ENCODE data around the gene XYLT2. TPM values are rescaled to one million over a fixed set of nuclear protein-coding genes. Genes with fewer than 3 reads are reported as not detected.
"Not testable (repeated sequence)": the region's sequence is repeated elsewhere in the genome, so short reads cannot be mapped to it uniquely, and the experiment has no call there.

The XYLT2 gene
- total RNA-seq, 1 experiment from 2014 or later, result 11.4 TPM

DNA sequence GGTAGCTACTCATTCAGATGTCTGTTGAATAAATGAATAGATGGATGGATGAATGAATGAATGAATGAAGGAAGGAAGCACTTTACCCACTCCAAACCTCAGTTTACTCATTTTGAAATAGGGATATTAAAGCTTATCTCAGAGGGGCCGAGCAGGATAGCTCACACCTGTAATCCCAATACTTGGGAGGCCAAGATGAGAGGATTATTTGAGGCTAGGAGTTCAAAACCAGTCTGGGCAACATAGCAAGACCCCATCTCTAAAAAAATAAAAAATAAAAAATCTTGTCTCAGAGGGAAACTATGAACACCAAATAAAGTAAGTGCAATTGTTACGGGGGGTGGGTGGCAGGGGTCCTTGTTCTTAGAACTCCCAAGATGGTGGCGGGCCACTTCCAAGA lies 52.7 kb downstream of the XYLT2 start:
- Histone ChIP-seq H3K4me1 (ENCODE audit: low read length) (peaks cover 22% of the 10 kb centered on the region), H4K20me1 (ENCODE audit: insufficient read depth, low read depth, low read length) (peaks cover 24% of the 10 kb centered on the region), H3K36me3 (ENCODE audit: insufficient read depth, low read length) (peaks cover 22% of the 10 kb centered on the region), H3K79me2 (ENCODE audit: low read length) (peaks cover 36% of the 10 kb centered on the region)
- not testable (repeated sequence) for H3K4me2 ChIP-seq (ENCODE audit: low read depth, low read length, poor library complexity, severe bottlenecking); H2AFZ ChIP-seq (ENCODE audit: low read length); H3K9me3 ChIP-seq (ENCODE audit: low read length); H3K4me3 ChIP-seq (ENCODE audit: low read length); H3K27me3 ChIP-seq (ENCODE audit: low read length); DNase-seq; H3K9me2 ChIP-seq (replicated peaks; ENCODE audit: insufficient read depth, low read length); H3K9ac ChIP-seq (ENCODE audit: low read length); H3K27ac ChIP-seq (ENCODE audit: low read length)

DNA sequence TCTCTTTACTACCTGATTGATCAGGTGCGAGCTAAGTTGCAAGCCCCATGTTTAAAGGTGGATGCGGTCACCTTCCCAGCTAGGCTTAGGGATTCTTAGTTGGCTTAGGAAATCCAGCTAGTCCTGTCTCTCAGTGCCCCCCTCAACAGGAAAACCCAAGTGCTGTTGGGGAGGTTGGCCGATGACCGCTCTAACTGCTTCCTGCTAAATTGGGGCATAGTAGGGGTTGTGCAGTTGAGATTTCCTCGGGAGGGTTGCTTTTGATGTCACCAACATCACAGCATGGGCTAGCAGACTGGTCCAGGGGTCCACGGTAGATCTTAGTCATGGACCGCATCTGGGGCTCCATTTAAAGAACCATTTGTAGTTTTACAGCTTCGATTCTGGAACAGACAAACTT lies 53.7 kb downstream of the XYLT2 start:
- H3K9me3 ChIP-seq (ENCODE audit: low read length); H3K9ac ChIP-seq (ENCODE audit: low read length); DNase-seq; H3K9me2 ChIP-seq (replicated peaks; ENCODE audit: insufficient read depth, low read length); H3K4me2 ChIP-seq (ENCODE audit: low read depth, low read length, poor library complexity, severe bottlenecking); H2AFZ ChIP-seq (ENCODE audit: low read length); H3K4me3 ChIP-seq (ENCODE audit: low read length); H3K27ac ChIP-seq (ENCODE audit: low read length); H3K27me3 ChIP-seq (ENCODE audit: low read length): not testable (repeated sequence)
- peaks cover 24% of the 10 kb centered on the region for H4K20me1 ChIP-seq (ENCODE audit: insufficient read depth, low read depth, low read length)
- H3K36me3 ChIP-seq (ENCODE audit: insufficient read depth, low read length), result peaks cover 12% of the 10 kb centered on the region
- peaks cover 22% of the 10 kb centered on the region for H3K4me1 ChIP-seq (ENCODE audit: low read length)
- H3K79me2 ChIP-seq (ENCODE audit: low read length), result peaks cover 27% of the 10 kb centered on the region

DNA sequence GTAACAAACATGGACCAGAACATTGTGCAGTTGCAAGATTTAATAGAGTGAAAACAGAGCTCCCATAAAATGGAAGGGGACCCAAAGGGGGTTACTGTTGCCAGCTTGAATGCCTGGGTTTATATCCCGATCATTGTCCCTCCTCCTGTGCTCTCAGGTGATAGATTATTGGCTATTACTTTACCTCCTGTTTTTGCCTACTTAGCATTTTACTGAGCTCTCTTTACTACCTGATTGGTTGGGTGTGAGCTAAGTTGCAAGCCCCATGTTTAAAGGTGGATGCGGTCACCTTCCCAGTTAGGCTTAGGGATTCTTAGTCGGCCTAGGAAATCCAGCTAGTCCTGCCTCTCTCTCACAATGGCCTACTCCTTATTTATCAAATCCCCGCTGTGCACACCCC lies 59.4 kb downstream of the XYLT2 start:
- H3K9me2 ChIP-seq (replicated peaks; ENCODE audit: insufficient read depth, low read length); H2AFZ ChIP-seq (ENCODE audit: low read length); H4K20me1 ChIP-seq (ENCODE audit: insufficient read depth, low read depth, low read length); DNase-seq; H3K9me3 ChIP-seq (ENCODE audit: low read length); H3K4me2 ChIP-seq (ENCODE audit: low read depth, low read length, poor library complexity, severe bottlenecking); H3K4me3 ChIP-seq (ENCODE audit: low read length); H3K27ac ChIP-seq (ENCODE audit: low read length); H3K79me2 ChIP-seq (ENCODE audit: low read length); H3K27me3 ChIP-seq (ENCODE audit: low read length); H3K4me1 ChIP-seq (ENCODE audit: low read length); H3K9ac ChIP-seq (ENCODE audit: low read length); H3K36me3 ChIP-seq (ENCODE audit: insufficient read depth, low read length): not testable (repeated sequence)

DNA sequence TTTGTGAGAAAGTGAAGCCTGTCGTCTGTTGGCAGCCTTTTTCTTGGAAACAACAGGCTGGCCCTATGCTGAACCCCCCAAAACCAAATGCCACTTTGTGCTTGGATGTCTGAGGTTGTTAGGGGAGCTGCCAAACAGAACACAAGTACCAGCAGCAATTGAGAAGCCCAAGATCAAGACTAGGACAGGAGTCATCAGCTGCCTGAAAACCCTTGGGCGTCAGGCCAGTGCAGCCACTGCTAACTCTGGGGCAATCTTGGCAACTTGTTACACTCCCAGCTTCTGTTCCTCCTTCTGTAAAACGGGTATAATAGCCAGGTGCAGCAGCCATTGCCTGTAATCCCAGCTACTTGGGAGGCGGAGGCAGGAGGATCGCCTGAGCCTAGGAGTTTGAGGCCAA lies 60.7 kb downstream of the XYLT2 start:
- no peaks in the 10 kb centered on the region for H3K4me1 ChIP-seq (ENCODE audit: low read length)
- DNase-seq, result no peak
- no peaks in the 10 kb centered on the region for H3K9me3 ChIP-seq (ENCODE audit: low read length)
- no peak overlapping the region for H3K4me3 ChIP-seq (ENCODE audit: low read length)
- H3K9me2 ChIP-seq (replicated peaks; ENCODE audit: insufficient read depth, low read length), result no peaks in the 10 kb centered on the region
- no peaks in the 10 kb centered on the region for H3K27me3 ChIP-seq (ENCODE audit: low read length)
- H3K79me2 ChIP-seq (ENCODE audit: low read length), result no peaks in the 10 kb centered on the region
- H3K4me2 ChIP-seq (ENCODE audit: low read depth, low read length, poor library complexity, severe bottlenecking), result no peak overlapping the region
- H4K20me1 ChIP-seq (ENCODE audit: insufficient read depth, low read depth, low read length), result no peaks in the 10 kb centered on the region
- no peak overlapping the region for H2AFZ ChIP-seq (ENCODE audit: low read length)
- H3K27ac ChIP-seq (ENCODE audit: low read length), result no peak overlapping the region
- H3K9ac ChIP-seq (ENCODE audit: low read length), result no peak overlapping the region
- H3K36me3 ChIP-seq (ENCODE audit: insufficient read depth, low read length), result no peaks in the 10 kb centered on the region

DNA sequence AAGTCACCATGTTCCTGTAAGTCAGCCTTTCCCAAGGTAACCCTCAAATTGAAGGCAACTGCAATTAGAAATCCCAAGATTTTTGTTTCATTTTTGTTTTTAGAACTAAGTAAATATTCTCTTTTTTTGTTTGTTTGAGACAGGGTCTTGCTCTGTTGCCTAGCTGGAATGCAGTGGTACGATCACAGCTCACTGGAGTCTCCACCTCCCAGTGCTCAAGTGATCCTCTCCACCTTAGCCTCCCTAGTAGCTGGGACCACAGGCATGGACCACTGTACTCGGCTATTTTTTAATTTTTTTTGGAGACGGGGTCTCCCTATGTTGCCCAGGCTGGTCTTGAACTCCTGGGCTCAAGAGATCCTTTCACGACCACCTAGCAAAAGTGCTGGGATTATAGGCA lies 62.0 kb downstream of the XYLT2 start:
- Histone ChIP-seq H3K9me2 (replicated peaks; ENCODE audit: insufficient read depth, low read length) (no peaks in the 10 kb centered on the region), H3K4me2 (ENCODE audit: low read depth, low read length, poor library complexity, severe bottlenecking) (no peak overlapping the region), H3K27ac (ENCODE audit: low read length) (no peak overlapping the region), H4K20me1 (ENCODE audit: insufficient read depth, low read depth, low read length) (no peaks in the 10 kb centered on the region), H2AFZ (ENCODE audit: low read length) (no peak overlapping the region), H3K4me1 (ENCODE audit: low read length) (no peaks in the 10 kb centered on the region), H3K4me3 (ENCODE audit: low read length) (no peak overlapping the region), H3K27me3 (ENCODE audit: low read length) (no peaks in the 10 kb centered on the region), H3K36me3 (ENCODE audit: insufficient read depth, low read length) (no peaks in the 10 kb centered on the region), H3K9ac (ENCODE audit: low read length) (no peak overlapping the region), H3K79me2 (ENCODE audit: low read length) (no peaks in the 10 kb centered on the region), H3K9me3 (ENCODE audit: low read length) (no peaks in the 10 kb centered on the region)
- DNase-seq, result no peak

Small RNA genes lying within 50 kb of the gene (small RNA-seq; reads per million reads assigned to genes)
- gene RF00019, result not detected

Other genes starting within 250 kb of the XYLT2 start
- gene SAMD14, start 216.0 kb upstream of the XYLT2 start, total RNA-seq (2014; rRNA removed; shearing (Covaris generic); ENCODE audit: low replicate concordance), result not detected in 2 replicates
- 41.0 and 106 TPM in 2 replicates for gene PPP1R9B, start 195.4 kb upstream of the XYLT2 start, total RNA-seq (2014; rRNA removed; shearing (Covaris generic); ENCODE audit: low replicate concordance)
- not detected in 2 replicates for gene SGCA, start 180.1 kb upstream of the XYLT2 start, total RNA-seq (2014; rRNA removed; shearing (Covaris generic); ENCODE audit: low replicate concordance)
- not detected in 2 replicates for gene COL1A1, start 144.5 kb upstream of the XYLT2 start, total RNA-seq (2014; rRNA removed; shearing (Covaris generic); ENCODE audit: low replicate concordance)
- gene TMEM92, start 71.7 kb upstream of the XYLT2 start, total RNA-seq (2014; rRNA removed; shearing (Covaris generic); ENCODE audit: low replicate concordance), result not detected in 2 replicates
- gene MRPL27, start 27.1 kb downstream of the XYLT2 start, total RNA-seq (2014; rRNA removed; shearing (Covaris generic); ENCODE audit: low replicate concordance), result 22.3 and 48.6 TPM in 2 replicates
- gene EME1, start 27.1 kb downstream of the XYLT2 start, total RNA-seq (2014; rRNA removed; shearing (Covaris generic); ENCODE audit: low replicate concordance), result 10.6 and 18.8 TPM in 2 replicates
- gene LRRC59, start 51.4 kb downstream of the XYLT2 start, total RNA-seq (2014; rRNA removed; shearing (Covaris generic); ENCODE audit: low replicate concordance), result 53.3 and 68.0 TPM in 2 replicates
- 63.5 and 67.7 TPM in 2 replicates for gene ACSF2, start 80.1 kb downstream of the XYLT2 start, total RNA-seq (2014; rRNA removed; shearing (Covaris generic); ENCODE audit: low replicate concordance)
- not detected in 2 replicates for gene CHAD, start 122.8 kb downstream of the XYLT2 start, total RNA-seq (2014; rRNA removed; shearing (Covaris generic); ENCODE audit: low replicate concordance)
- 15.4 and 41.3 TPM in 2 replicates for gene RSAD1, start 132.7 kb downstream of the XYLT2 start, total RNA-seq (2014; rRNA removed; shearing (Covaris generic); ENCODE audit: low replicate concordance)
- gene MYCBPAP, start 162.3 kb downstream of the XYLT2 start, total RNA-seq (2014; rRNA removed; shearing (Covaris generic); ENCODE audit: low replicate concordance), result 2.0 and 2.5 TPM in 2 replicates
- not detected in 2 replicates for gene EPN3, start 186.6 kb downstream of the XYLT2 start, total RNA-seq (2014; rRNA removed; shearing (Covaris generic); ENCODE audit: low replicate concordance)
- 38.8 and 76.8 TPM in 2 replicates for gene SPATA20, start 201.0 kb downstream of the XYLT2 start, total RNA-seq (2014; rRNA removed; shearing (Covaris generic); ENCODE audit: low replicate concordance)
- gene CACNA1G, start 214.6 kb downstream of the XYLT2 start, total RNA-seq (2014; rRNA removed; shearing (Covaris generic); ENCODE audit: low replicate concordance), result not detected in 2 replicates